Adrenal gland (tissue), 5 donors: ENCODE data around the gene ABCA8.

Source experiments
- POLR2A ChIP-seq, 2 donors: fragments of 450-650 bp; IDR thresholded peaks; one replicate each; pipeline ENCODE4 v1.6.1; 2017; ENCODE audit warnings: antibody characterized with exemption in 2 of 2, mild to moderate bottlenecking in 2 of 2, moderate library complexity in 1 of 2
- TF ChIP-seq, protein P1 (sequence below), 6 experiments: fragments of 450-650 bp in 4 of 6; fragments of 200-600 bp in 2 of 6; sonication (generic) in 1 of 6; IDR thresholded peaks; 1 replicate in 5 of 6; 2 replicates in 1 of 6; pipeline versions ENCODE4 v1.5.1 to v1.8.0; 2016 to 2021; ENCODE audit warnings: antibody characterized with exemption in 6 of 6, mild to moderate bottlenecking in 2 of 6, moderate library complexity in 1 of 6
- donor health status: DM: no; HTN: no; CAD: no.

DNA sequence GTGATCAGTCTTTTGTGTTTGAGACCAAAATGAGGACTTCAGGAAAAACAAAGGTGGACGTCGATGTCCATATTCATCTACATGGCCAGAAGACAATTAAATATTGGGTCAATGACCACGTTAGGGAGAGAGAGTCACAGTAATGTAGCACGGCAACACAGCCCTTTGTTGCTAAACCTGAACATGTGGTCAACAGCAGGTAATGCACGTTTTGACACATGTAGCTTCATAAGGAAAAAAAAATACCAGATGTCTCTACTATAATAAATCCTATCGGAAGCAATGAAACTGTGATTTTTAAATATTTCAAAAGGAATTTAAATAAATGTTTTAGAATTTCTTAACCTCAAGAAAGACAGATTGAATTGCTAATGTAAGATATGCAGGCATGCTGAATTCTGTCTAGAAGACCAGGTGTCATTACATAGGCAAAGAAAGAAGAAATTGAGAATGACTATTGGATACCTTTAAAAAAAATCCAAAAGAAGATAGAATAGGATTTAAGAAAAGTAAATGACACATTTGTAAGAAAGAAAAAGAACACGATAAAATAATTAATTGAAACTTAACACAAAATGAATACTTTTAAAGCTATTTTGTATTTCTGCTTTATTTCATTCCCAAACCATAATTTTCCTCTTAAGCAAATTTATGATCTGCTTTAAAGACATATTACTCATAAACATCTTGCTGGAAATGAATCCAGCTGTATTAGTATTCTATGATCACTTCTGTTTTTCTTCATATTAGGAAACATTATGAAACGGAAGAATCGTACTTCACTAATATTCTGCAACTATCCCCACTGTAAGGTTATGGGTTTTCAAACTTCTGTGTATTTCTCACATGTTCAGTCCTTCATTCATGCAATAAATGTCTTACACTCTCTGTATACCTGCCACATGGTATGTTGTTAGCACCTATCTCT, 30.1 kb downstream of the ABCA8 start:
- TF ChIP-seq, protein P1, sequence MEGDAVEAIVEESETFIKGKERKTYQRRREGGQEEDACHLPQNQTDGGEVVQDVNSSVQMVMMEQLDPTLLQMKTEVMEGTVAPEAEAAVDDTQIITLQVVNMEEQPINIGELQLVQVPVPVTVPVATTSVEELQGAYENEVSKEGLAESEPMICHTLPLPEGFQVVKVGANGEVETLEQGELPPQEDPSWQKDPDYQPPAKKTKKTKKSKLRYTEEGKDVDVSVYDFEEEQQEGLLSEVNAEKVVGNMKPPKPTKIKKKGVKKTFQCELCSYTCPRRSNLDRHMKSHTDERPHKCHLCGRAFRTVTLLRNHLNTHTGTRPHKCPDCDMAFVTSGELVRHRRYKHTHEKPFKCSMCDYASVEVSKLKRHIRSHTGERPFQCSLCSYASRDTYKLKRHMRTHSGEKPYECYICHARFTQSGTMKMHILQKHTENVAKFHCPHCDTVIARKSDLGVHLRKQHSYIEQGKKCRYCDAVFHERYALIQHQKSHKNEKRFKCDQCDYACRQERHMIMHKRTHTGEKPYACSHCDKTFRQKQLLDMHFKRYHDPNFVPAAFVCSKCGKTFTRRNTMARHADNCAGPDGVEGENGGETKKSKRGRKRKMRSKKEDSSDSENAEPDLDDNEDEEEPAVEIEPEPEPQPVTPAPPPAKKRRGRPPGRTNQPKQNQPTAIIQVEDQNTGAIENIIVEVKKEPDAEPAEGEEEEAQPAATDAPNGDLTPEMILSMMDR (IDR thresholded peaks at IDR 0.05) = no peak
- TF ChIP-seq POLR2A (IDR thresholded peaks at IDR 0.05) = no peak
